Sigmoid colon (tissue), 7 donors: Measurements from ENCODE around the gene NUDT2. TPM values are rescaled to one million over a fixed set of nuclear protein-coding genes. Genes with fewer than 3 reads are reported as not detected.
"Not testable (repeated sequence)": the region's sequence is repeated elsewhere in the genome, so short reads cannot be mapped to it uniquely, and the experiment has no call there.

ENCODE experiments used
- DNase-seq: peaks from one replicate; pipeline ENCODE4 v3.0.0-alpha.2; 2019
- H3K27ac ChIP-seq, 4 donors: fragments of 200-600 bp; sonication (generic); one replicate each; pipeline ENCODE4 v1.5.1; 2016 to 2019; ENCODE audit warnings: mild to moderate bottlenecking in 1 of 4
- H3K27me3 ChIP-seq, 3 donors: fragments of 200-600 bp; sonication (generic); one replicate each; pipeline ENCODE4 v1.5.1; 2019; ENCODE audit warnings: mild to moderate bottlenecking in 1 of 3
- H3K36me3 ChIP-seq, 4 donors: fragments of 200-600 bp; sonication (generic); one replicate each; pipeline ENCODE4 v1.5.1; 2016 to 2019
- H3K4me1 ChIP-seq, 4 donors: fragments of 200-600 bp; sonication (generic); one replicate each; pipeline ENCODE4 v1.5.1; 2017 to 2019
- H3K4me3 ChIP-seq, 4 donors: fragments of 200-600 bp; sonication (generic); one replicate each; pipeline ENCODE4 v1.5.1; 2017 to 2019; ENCODE audit warnings: mild to moderate bottlenecking in 2 of 4, moderate library complexity in 1 of 4
- H3K9me3 ChIP-seq, 4 donors: fragments of 200-600 bp in 3 of 4; sonication (generic) in 3 of 4; one replicate each; pipeline versions ENCODE4 v1.5.1 to v1.6.1; 2013 to 2019
- EP300 ChIP-seq, 4 donors: sonication (generic); formaldehyde crosslinking; IDR thresholded peaks; one replicate each; pipeline ENCODE4 v1.6.1; 2017; ENCODE audit warnings: antibody characterized with exemption in 4 of 4
- POLR2A ChIP-seq, 2 donors: fragments of 450-650 bp; IDR thresholded peaks; one replicate each; pipeline ENCODE4 v1.6.1; 2016; ENCODE audit warnings: antibody characterized with exemption in 2 of 2, mild to moderate bottlenecking in 2 of 2, moderate library complexity in 2 of 2
- POLR2AphosphoS5 ChIP-seq, 4 donors: sonication (generic); formaldehyde crosslinking; IDR thresholded peaks; one replicate each; pipeline ENCODE4 v1.6.1; 2017; ENCODE audit warnings: antibody characterized with exemption in 4 of 4
- WGBS, 2 donors: extraction: QIAGEN DNeasy Blood & Tissue Kit; methylation state at CpG; one replicate each; pipeline ENCODE4 v1.1.7; 2013; 5-methylcytosine and 5-hydroxymethylcytosine counted together
- intact Hi-C: fragments of 100-400 bp; cut with DNase I; formaldehyde crosslinking; loops from one replicate; pipeline ENCODE4 v1.15.1; 2023
- polyA plus RNA-seq, 3 donors: library from polyadenylated mRNA; stranded (reverse); fragments of 200-250 nt; gene quantifications; one replicate each; pipeline ENCODE4 v1.2.3, GENCODE V29; 2013
- total RNA-seq, 4 donors: library from RNA; depleted of rRNA; stranded (reverse); fragments of >200 nt; gene quantifications; one replicate each; pipeline ENCODE4 v1.1.0, GENCODE V29; 2016
- TF ChIP-seq, protein P1 (sequence below), 4 experiments: fragments of 450-650 bp in 3 of 4; fragments of 200-600 bp in 1 of 4; IDR thresholded peaks; one replicate each; pipeline ENCODE4 v1.5.1; 2016 to 2019; ENCODE audit warnings: antibody characterized with exemption in 4 of 4, mild to moderate bottlenecking in 3 of 4, moderate library complexity in 2 of 4
- donor health status: healthy with polysubstance abuse.
- donor health status: Bipolar disorder and iron deficiency.
- donor health status: healthy.

The NUDT2 gene
- total and polyA plus RNA-seq, 7 donors = 12.1 to 59.9 (median 35.6) TPM

GRCh38 chr9:34291423-34291822 is 37.9 kb upstream of the NUDT2 start:
- 96 to 97% methylated on average over 2 of the region's 2 CpGs for WGBS, 2 donors
- Histone ChIP-seq H3K4me3 (no peak overlapping the region), H3K9me3 (no peaks in the 10 kb centered on the region), H3K27me3 (no peaks in the 10 kb centered on the region), H3K27ac (no peak overlapping the region), H3K4me1 (no peaks in the 10 kb centered on the region), H3K36me3 (no peaks in the 10 kb centered on the region)
- DNase-seq = no peak
- TF ChIP-seq, protein P1, sequence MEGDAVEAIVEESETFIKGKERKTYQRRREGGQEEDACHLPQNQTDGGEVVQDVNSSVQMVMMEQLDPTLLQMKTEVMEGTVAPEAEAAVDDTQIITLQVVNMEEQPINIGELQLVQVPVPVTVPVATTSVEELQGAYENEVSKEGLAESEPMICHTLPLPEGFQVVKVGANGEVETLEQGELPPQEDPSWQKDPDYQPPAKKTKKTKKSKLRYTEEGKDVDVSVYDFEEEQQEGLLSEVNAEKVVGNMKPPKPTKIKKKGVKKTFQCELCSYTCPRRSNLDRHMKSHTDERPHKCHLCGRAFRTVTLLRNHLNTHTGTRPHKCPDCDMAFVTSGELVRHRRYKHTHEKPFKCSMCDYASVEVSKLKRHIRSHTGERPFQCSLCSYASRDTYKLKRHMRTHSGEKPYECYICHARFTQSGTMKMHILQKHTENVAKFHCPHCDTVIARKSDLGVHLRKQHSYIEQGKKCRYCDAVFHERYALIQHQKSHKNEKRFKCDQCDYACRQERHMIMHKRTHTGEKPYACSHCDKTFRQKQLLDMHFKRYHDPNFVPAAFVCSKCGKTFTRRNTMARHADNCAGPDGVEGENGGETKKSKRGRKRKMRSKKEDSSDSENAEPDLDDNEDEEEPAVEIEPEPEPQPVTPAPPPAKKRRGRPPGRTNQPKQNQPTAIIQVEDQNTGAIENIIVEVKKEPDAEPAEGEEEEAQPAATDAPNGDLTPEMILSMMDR (IDR thresholded peaks at IDR 0.05) = no peak
- TF ChIP-seq EP300 (IDR thresholded peaks at IDR 0.05) = no peak
- no peak for TF ChIP-seq POLR2A (IDR thresholded peaks at IDR 0.05)
- no peak for TF ChIP-seq POLR2AphosphoS5 (IDR thresholded peaks at IDR 0.05)
- intact Hi-C loops = no loop called here

GRCh38 chr9:34292552-34292951 is 36.8 kb upstream of the NUDT2 start:
- intact Hi-C loops = no loop called here
- WGBS, 2 donors = 33 to 59% methylated on average over 2 of the region's 2 CpGs

DNA sequence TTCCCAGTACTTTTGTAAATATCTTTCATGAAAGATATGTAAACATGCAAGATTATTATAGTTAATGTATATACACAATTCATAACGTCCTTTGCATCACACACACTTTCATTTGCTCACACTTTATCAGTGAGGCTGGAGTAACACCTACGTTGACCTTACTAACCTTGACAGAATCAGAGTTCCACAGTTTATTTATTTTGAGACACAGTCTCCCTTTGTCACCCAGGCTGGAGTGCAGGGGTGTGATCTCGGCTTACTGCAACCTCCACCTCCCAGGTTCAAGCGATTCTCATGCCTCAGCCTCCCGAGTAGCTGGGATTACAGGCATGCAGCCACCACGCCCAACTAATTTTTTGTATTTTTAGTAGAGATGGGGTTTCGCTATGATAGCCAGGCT is 28.3 kb upstream of the NUDT2 start:
- intact Hi-C loops, H3K4me3 ChIP-seq, H3K27ac ChIP-seq, H3K9me3 ChIP-seq, H3K36me3 ChIP-seq, DNase-seq, H3K27me3 ChIP-seq, H3K4me1 ChIP-seq: not testable (repeated sequence)
- WGBS, 2 donors = 53 to 83% methylated on average over 7 of the region's 7 CpGs

More at GRCh38 chr9:34292552-34292951, 36.8 kb upstream of the NUDT2 start:
- no peak for DNase-seq
- no peaks in the 10 kb centered on the region for H3K9me3 ChIP-seq
- no peaks in the 10 kb centered on the region for H3K27me3 ChIP-seq
- no peak overlapping the region for H3K4me3 ChIP-seq
- no peaks in the 10 kb centered on the region for H3K36me3 ChIP-seq
- no peak overlapping the region for H3K27ac ChIP-seq
- no peak for TF ChIP-seq EP300 (IDR thresholded peaks at IDR 0.05)
- no peak for TF ChIP-seq POLR2A (IDR thresholded peaks at IDR 0.05)
- no peak for TF ChIP-seq POLR2AphosphoS5 (IDR thresholded peaks at IDR 0.05)
- TF ChIP-seq, protein P1 (IDR thresholded peaks at IDR 0.05) = no peak
- no peaks in the 10 kb centered on the region for H3K4me1 ChIP-seq

DNA sequence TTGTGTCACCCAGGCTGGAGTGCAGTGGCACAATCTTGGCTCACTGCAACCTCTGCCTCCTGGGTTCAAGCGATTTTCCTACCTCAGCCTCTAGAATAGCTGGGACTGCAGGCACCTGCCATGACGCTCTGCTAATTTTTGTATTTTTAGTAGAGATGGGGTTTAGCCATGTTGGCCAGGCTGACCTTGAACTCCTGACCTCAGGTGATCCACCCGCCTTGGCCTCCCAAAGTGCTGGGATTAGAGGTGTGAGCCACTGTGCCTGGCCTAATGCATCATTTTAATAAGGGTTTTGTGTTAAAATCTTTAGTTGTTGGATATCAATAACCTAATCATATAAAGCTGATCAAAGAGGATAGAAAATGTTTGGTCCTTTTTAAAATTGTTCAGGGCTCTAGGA is 21.1 kb upstream of the NUDT2 start:
- intact Hi-C loops, H3K36me3 ChIP-seq, H3K27me3 ChIP-seq, H3K27ac ChIP-seq, H3K4me1 ChIP-seq, H3K9me3 ChIP-seq, DNase-seq, H3K4me3 ChIP-seq: not testable (repeated sequence)
- 98% methylated on average over 3 of the region's 3 CpGs for WGBS, 2 donors

GRCh38 chr9:34310215-34310614 is 19.2 kb upstream of the NUDT2 start:
- intact Hi-C loops = loop anchor here (10.0 kb wide), 1 partner anchor 1175 kb away; no protein-coding TSS in a partner anchor
- H3K9me3 ChIP-seq = no peaks in the 10 kb centered on the region
- H3K27ac ChIP-seq = no peak overlapping the region
- H3K4me3 ChIP-seq = no peak overlapping the region
- no peaks in the 10 kb centered on the region for H3K36me3 ChIP-seq
- TF ChIP-seq, protein P1 (IDR thresholded peaks at IDR 0.05) = no peak
- no peak for TF ChIP-seq POLR2A (IDR thresholded peaks at IDR 0.05)
- no peak for TF ChIP-seq POLR2AphosphoS5 (IDR thresholded peaks at IDR 0.05)
- TF ChIP-seq EP300 (IDR thresholded peaks at IDR 0.05) = no peak
- no peaks in the 10 kb centered on the region for H3K27me3 ChIP-seq
- DNase-seq = no peak
- 93 to 100% methylated on average over 1 of the region's 1 CpG for WGBS, 2 donors
- H3K4me1 ChIP-seq = no peaks in the 10 kb centered on the region

DNA sequence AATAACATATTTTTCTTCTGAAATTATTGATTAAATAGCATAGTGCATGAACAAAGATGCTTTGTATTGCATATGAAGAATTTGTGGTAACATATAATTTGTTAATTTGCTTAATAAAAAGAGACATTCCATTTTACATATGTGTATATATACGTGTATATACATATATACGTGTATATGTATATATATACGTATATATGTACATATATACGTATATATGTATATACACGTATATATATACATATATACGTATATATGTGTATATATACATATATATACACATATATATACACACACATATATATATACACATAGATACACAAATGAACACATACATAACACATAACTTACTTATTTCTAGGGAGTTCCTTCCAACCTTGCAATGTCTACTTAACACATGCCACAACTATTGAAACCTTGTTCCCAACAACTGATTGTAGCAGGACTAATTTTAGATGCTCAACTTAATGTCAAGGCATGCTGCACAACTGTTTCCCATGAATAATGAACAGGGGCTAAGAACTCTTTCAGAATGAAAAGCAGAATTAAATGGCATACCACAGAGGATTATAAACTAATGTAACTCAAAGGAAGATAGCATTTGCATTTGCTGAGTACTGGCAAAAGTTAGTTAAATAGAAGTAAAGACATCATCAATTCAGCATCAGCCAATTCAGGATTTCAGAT is 17.7 kb upstream of the NUDT2 start:
- H3K36me3 ChIP-seq = no peaks in the 10 kb centered on the region
- TF ChIP-seq, protein P1 (IDR thresholded peaks at IDR 0.05) = no peak
- no peak for TF ChIP-seq POLR2A (IDR thresholded peaks at IDR 0.05)
- TF ChIP-seq POLR2AphosphoS5 (IDR thresholded peaks at IDR 0.05) = no peak
- no peak for TF ChIP-seq EP300 (IDR thresholded peaks at IDR 0.05)
- no peak for DNase-seq
- 95 to 96% methylated on average over 6 of the region's 6 CpGs for WGBS, 2 donors
- H3K9me3 ChIP-seq = no peaks in the 10 kb centered on the region
- no peaks in the 10 kb centered on the region for H3K27me3 ChIP-seq
- no peak overlapping the region for H3K4me3 ChIP-seq
- H3K4me1 ChIP-seq = no peaks in the 10 kb centered on the region
- no peak overlapping the region for H3K27ac ChIP-seq
- intact Hi-C loops = loop anchor here (10.0 kb wide), 1 partner anchor 1177 kb away; no protein-coding TSS in a partner anchor
